HG03558 (cell line): ENCODE measurements around the gene SLCO3A1.

ENCODE experiments used
- ATAC-seq: cut with Tn5 transposase; IDR thresholded peaks from one replicate; pipeline ENCODE4 v1.9.1; 2021; ENCODE audit warnings: moderate number of reproducible peaks; ENCODE audit not compliant: unreplicated experiment; ENCODE audit errors: extremely low read depth

Gene SLCO3A1

DNA sequence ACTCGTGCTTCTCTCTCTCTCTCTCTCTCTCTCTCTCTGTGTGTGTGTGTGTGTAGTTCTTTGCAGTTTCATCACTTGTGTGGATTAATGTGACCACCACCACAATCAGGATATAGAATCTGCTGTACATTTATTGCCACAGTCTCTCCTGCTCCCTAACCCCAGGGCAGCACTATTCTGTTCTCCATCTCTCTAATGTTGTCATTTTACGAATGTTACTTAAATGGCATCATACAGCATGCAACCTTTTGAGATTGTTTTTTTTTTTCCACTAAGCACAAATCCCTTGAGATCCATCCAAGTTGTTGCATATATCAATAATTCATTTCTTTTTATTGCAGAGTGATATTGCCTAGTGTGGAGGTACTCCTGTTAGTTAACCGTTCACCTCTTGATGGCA is 26.9 kb downstream of the SLCO3A1 start:
- no peak for ATAC-seq

- ATAC-seq: no peak
Observed at GRCh38 chr15:91881569-91882297, 28.2 kb downstream of the SLCO3A1 start.

GRCh38 chr15:91882858-91883586 is 29.5 kb downstream of the SLCO3A1 start:
- ATAC-seq: no peak

- ATAC-seq: no peak
Observed at GRCh38 chr15:91884606-91885005, 31.1 kb downstream of the SLCO3A1 start.

- ATAC-seq: no peak
Observed at GRCh38 chr15:91885054-91885453, 31.5 kb downstream of the SLCO3A1 start.

DNA sequence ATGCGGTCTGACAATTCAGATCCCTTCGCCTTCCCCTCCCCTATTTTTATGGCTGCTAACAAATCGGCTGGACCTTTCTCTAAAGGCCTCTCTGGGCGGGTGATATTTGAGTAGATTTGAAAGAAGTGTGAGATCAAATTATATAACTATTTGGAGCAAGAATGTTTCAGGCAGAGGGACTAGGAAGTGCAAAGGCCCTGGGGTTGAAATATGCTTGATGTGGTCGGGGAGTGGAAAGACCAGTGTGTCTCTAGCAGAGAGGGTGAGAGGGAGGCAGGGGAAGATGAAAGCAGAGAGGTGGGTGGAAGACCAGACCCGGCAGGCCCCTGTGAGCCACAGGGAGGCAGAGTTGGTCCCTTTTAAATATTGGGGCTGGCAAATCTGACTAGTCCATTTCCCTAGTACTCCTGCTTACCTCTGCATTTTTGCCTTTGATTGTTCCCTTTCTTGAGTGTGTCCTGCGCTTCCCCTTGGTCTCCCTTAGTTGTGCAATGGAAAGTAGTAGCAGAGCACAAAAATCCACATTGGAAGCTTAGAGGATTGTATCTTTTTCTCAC is 32.3 kb downstream of the SLCO3A1 start:
- ATAC-seq: no peak

DNA sequence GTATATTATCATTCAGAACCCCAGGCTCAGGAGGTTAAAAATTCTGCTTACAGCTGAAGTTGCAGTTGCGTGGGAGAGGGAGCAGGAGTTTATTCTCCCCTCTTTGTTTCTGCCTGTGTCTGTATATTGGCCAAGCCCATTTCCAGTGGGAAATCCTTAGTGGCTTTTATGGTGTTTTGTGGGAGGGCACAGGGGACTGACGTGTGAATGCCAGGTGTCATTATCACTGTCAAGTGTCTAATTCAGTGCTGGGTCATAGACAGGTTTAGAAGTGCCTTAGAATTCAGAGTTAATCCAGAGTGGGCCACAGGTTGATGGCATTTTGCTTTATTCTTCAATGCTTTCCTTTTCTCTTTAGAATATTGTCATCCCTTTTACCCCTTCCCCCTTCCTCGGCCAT is 33.4 kb downstream of the SLCO3A1 start:
- ATAC-seq: no peak

- no peak for ATAC-seq
Observed at GRCh38 chr15:91887321-91887720, 33.8 kb downstream of the SLCO3A1 start.

DNA sequence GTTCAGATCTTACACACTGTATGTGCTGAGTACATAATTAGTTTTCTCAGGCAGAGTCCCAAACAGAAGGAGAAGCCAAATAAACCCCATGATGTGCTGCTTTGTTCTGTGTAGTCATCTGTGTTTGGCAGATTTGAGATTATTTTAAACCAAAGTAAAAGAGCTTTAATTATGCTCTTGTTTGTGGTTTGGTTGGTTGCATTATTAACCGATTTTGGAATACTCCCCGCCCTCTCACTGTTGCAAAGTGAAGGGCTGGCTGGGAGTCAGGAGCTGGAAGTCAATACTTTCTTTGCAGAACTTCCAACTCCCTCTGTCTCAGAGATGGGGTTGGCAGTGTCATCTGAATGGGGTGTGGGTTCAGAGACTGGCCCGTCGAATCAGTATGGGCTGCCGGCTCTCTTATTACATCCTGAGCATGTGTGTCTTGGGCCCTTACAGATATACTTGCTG is 34.4 kb downstream of the SLCO3A1 start:
- ATAC-seq: no peak

DNA sequence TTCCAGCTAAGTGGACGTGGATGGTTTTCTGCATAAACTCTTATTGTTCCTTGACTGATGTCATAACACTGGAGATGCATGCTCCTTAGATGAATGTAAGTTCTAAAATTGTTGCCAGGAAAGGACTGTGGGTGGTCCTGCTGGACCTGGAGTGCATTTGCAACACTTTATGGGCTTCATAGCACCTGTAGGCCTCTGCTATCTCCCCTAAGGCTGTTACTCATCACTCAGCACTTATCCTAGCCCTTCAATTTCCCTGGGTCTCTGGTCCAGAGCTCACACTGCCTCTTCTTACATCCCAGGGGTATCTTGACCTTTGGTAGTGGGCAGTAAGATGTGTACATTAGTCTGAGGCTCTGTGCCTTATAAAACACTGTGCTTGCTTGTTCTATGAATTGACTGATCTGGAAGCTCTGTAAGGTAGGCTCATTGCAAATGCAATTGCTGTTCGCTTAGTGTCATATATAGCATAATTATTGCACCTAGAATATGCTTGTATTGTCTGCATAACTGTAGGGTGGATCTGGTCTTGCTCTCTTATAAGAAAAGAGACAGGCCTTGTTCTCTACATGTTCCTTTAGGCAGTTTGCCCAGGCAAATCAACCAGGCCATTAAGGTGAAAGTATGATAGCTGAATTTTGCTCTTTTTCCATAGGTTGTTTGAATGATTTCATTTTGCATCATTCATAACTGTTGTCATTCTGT is 35.8 kb downstream of the SLCO3A1 start:
- ATAC-seq: no peak

DNA sequence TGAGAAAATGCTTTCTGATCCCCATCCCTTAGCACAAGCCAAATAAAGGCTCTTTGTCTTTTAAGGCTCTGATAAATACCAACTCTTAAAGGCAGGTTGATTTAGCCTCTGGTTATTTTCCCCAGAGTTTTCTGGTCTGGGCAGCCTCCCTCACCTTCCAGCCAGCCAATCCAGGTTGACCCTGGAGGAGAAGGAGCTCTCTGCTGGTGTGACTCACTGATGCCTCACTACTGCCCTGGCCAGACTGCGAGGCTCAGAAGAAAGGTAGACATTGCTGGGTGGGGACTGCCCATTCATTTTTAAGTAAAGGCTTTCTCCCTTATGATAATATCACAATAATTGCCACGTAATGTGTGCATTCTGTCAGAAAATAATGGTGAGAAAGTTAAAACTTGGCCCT is 37.1 kb downstream of the SLCO3A1 start:
- ATAC-seq: no peak

DNA sequence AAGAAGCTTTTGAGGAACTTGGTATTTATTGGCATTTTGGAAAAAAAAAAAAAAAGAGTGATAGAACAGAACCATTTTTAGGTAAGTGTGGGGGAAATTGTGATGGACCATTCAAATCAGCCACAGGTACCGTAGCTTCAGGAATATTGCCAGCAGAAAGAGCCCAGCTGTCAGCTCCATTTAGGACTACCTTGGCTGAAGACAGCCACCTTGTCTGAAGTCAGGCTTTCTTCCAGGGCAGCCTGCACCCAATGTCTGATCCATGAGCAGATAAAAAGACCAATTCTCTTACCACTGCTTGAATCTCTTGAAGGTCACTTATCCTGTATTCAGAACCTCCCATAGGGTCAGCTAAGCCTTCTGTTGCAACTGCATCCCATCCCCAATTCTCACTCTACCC is 37.6 kb downstream of the SLCO3A1 start:
- ATAC-seq: no peak

DNA sequence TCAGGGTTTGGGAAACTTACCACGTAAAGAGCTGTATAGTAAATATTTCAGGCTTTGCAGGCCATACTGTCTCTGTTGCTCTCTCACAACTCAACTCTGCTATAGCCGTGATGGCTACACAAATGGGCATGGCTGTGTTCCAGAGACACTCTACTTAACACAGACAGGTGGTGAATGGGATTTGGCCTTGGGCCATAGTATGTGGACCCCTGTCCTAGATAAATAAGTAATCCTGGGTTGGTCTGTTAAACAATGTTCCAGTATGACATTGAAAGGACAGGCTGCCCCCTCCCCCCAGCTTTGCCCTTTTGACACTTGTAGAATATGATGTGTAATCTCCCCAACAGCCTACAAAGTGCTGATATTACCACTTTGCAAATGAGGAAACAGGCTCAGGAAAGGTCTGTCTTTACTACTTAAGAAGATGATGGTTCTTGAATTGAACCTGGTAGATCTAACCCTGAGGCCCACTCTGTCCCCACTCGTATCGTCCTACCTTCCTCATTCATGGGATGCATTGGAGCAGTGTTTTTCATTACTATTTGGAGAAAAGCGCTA is 38.4 kb downstream of the SLCO3A1 start:
- no peak for ATAC-seq

DNA sequence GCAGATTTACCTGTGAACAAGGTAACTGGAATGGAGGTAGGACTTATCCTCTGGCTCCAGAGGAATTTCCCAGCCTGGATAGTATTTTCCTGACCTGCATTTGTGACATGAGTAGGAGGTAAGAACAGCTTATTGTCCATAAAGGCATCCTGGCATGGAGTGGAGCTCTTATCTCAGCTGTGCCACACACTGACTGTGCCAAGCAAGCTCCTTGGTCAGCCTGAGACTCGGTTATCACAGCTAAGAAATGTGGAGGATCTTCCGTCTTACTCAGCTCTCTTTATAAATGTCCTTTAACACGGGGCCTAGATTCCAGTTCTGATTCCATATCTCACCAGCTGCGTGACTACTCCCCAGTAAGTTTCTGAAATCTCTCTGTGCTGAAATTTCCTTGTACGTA is 38.9 kb downstream of the SLCO3A1 start:
- no peak for ATAC-seq

DNA sequence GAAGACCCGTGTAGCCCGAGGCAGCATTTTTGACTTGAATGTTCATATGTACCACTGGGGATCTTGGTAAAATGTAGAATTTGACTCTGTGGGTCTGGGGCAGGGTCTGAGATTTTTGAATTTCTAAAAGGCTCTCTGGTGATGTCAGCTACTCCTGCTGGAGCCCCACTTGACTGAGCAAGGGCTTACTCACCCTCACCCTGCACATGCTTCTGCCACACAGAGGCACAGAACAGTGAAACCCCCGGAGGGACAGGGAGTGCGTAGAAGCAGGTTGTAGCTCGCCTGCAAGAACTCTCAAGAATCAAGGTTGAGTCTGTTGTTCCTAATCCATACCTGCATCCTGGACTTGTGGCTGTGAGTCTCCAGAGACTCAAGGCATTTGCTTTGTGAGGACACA is 41.1 kb downstream of the SLCO3A1 start:
- no peak for ATAC-seq

GRCh38 chr15:91895051-91895450 is 41.5 kb downstream of the SLCO3A1 start:
- ATAC-seq: no peak

DNA sequence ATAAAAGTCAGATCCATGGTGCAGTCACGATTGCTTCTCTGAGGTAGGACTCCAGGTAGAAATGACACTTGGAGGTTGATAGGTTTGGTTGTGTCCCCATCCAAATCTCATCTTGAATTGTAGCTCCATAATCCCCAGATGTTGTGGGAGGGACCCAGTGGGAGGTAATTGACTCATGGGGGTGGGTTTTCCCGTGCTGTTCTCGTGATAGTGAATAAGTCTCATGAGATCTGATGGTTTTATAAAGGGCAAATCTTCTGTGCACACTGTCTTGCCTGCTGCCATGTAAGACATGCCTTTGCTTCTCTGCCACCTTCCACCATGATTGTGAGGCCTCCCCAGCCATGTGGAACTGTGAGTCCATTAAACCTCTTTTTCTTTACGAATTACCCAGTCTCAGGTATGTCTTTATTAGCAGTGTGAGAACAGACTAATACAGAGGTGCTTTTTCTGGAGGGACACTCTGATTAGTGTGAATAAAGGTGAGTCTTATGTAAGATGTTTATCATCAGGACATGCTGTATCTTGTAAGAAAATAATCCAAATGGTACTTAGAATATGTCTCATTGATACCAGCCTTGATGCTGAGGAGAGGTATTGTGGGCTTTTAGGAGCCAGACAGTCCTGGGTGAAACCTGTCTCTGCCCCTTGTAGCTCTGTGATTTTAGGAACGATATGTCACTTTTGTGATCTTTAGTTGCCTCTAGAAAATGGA is 43.0 kb downstream of the SLCO3A1 start:
- no peak for ATAC-seq

DNA sequence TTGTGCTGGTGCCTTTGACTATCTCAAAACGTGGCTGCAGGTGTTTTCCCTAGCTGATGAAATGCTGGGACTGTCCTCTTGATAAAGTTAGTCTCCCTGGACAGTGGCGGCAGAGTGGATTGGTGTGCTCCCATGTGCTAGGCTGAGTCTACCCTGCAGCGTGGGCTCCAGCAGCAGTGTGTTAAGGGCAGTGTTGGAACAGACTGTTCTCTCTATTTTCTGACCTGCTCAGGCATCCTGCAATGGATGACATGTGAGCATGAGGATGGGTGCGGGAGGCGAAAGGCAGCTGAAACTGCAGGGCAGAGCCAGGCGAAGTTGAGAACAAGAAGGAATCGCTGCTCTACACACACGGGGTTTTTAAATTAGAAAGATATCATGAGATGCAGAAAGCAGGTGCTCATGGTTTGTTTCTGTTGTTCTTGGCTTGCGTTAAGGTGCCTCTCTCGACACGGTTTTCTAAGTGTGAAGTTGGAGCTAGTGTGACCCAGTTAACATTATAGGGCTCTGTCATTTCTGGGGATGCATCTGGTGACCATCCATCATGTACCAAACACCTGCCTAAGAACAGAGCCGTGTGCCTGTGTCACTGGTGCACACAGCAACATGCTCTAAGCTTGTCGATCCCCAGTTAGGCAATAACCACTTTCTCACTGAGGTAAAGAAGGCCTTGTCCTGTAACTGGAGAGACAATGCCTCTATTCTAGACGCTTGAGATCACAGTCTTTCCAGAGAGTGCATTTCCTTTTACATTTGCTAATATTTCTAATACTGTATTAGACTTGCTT is 44.3 kb downstream of the SLCO3A1 start:
- ATAC-seq: no peak

DNA sequence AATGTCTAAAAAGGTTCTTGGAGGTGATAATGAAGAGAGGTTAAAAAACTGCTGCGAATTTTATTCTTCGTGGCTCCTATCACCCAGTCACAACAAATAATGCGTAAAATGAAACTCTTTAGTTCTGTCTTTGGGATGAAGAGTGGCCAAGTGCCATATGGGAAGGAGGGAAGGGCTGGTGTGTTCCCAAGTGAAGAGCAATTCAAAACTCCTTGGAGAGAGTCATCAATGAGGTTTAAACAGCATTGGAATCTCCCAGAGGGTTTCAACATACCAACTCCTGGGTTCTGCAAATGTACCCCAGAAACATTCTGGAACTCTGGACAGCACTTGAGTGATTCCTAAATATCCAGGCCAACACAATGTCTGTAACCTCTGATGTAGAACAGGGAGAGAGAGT is 45.3 kb downstream of the SLCO3A1 start:
- ATAC-seq: no peak
